DMS153 (cell line): ENCODE results near the gene NKRF.
"Not testable (repeated sequence)": the region's sequence is repeated elsewhere in the genome, so short reads cannot be mapped to it uniquely, and the experiment has no call there.

Experiments used
- DNase-seq: peaks from one replicate; lab custom pipeline; 2025; lab: John Stamatoyannopoulos, UW

NKRF gene

DNA sequence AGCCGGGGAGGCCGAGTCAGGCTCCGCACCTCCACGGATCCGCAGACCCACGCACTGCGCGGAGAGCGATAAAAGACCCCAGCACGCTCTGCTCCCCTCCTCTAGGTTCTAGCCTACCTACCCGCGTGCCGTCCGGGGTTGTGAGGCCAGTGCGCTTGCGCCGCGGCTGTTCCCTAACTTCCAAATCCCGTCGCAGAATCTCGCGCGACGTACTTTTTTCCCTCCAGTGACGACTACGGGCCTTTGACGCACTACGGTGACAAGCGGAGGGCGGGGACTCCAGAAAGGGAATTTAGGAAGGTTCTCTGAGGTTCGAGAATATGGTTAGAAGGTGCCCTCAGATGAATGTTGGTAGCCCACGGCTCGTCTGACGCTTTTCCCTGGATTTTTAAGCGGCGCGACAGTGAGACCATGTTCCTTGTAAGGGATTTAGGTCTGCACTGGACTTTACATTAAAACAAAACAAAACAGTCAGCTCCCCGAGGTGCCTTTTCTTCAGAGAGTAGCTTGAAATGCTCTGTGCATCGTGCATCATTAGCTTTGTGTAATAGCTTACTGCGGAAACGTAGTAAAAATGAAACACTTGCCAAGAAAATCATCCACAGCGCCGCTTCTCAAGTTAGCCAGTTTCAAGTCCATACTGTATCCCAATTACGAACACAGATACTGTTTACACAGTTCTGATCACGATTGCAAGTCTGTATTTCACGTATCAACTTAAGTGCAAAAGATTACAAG is at the start of gene NKRF:
Gene NKRF (minus strand): TSS at position 145 of the 738 bp plus-strand sequence.
- peak; percentile 79 for DNase-seq

- DNase-seq = no peak
Observed at GRCh38 chrX:119655125-119655524, 48.9 kb upstream of the NKRF start.

DNA sequence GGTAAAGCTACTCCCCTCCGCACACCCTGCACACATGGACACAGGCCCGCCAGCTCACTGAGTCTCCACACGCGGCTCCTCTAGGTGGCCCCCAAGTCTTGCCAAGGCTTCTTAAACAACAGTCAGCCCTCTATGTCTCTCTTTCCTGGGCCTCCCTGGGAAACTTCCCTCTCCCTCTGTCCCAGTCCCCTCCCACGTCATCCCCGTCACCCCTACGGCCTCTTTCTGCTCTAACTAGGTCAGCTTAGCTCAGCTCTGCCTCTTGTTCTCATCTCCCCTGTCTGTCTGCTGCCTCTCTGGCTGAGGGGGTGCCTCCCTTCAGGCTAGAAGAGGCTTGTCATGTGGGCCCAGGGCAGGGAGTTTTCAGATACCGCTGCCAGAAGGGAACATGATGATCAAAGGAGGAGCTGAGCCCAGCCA is 47.9 kb upstream of the NKRF start:
- no peak for DNase-seq

DNA sequence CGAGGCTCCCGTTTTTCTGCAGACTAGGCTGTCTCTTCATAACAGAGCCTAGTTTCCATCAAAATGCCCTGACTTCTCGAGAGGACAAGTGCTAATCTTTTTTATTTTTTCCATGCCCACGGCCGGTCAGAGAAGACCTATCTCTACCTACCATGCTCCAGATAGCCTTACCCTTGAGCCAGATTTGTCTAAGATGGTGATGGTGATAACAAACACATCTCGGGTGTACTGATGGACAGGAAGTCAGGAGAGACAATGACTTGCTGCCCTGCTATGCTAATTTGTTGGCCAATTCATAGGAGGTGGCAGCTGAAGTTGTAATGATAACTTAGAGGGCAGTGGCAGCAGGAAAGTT is 42.2 kb upstream of the NKRF start:
- no peak for DNase-seq

DNA sequence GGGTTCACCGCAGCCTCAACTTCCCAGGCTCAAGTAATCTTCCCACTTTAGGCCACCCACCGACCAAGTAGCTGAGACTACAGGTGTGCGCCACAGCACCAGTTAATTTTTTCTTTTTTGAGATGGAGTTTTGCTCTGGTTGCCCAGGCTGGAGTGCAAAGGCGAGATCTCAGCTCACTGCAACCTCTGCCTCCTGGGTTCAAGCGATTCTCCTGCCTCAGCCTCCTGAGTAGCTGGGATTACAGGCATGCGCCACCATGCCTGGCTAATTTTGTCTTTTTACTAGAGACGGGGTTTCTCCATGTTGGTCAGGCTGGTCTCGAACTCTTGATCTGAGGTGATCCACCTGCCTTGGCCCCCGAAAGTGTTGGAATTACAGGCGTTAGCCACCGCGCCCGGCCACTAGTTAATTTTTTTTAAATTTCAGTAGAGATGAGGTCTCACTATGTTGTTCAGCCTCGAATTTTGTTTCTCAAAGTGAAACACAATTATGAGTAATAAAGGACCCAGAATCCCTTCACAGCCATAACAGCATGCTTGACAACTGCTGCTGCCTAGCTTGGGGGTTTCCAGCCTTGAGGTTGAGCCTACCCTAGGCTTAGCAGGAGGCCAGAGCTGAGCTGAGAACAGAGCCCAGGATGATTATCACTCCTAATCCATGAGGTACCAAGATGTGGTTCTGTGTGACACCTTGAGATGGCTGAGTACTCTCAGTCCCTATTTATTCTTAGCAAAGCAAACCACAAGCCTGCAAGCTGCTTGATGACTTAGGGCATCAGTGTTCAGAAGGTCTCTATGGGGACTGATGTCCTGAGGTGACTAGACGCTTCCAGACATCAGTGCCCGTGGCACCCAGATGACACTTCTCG is 41.6 kb upstream of the NKRF start:
- no peak for DNase-seq

GRCh38 chrX:119647089-119647488 is 40.9 kb upstream of the NKRF start:
- DNase-seq = no peak

GRCh38 chrX:119646515-119646914 is 40.3 kb upstream of the NKRF start:
- DNase-seq = no peak

DNA sequence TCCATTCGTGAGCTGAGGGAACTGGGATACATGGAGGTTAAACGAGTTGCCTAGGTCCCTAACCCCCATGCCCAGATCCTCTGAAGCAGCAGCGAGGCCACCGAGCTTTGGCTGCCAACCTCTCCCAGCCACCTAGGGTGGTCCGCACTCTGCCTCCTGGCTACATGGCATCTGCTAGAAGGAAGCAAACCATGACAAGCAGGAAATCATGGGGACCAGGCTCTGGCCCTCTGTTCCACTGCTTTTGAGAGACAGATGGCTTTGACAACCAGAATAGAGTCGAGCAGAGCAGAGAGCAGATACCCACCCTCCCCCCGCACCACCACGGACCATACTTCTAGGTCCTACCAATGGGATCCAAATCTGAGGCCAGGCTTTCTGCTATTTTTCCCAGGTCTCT is 37.5 kb upstream of the NKRF start:
- no peak for DNase-seq

- DNase-seq = no peak
Observed at GRCh38 chrX:119640731-119641170, 34.5 kb upstream of the NKRF start.

GRCh38 chrX:119638725-119639471 is 32.7 kb upstream of the NKRF start:
- no peak for DNase-seq

DNA sequence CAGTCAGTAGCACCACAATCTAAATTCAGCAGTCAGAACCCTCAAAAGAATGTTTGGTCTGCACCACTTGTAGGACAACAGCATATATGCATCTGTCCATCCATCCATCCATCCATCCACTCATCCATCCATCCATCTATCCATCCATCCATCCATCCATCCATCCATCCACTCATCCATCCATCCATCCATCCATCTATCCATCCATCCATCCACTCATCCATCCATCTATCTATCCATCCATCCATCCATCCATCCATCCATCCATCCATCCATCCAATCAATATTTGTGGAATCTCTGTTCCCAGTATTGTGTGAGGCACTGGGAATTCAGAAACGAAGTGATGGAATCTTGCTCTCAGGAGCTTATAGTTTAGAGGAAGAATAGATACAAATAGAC is 31.2 kb upstream of the NKRF start:
- not testable (repeated sequence) for DNase-seq

DNA sequence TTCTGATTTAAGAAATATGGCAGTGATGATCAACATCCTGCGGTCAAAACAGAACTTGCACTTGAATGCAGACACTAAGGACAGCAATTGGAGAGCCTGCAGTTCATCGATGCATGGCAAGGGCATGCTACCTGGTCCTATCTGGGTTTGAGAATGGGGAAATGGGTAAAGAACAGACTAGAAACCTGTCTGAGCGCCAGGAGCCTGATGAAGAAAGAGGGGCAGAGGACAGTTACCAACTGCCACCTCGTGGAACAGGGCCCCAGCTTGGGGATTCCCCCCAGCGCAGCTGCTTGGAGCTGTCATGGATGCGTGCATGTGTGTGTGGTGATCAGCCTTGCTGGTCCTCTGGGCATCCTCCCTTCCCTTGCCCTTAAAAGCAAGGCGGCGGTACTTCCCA is 30.2 kb upstream of the NKRF start:
- no peak for DNase-seq

DNA sequence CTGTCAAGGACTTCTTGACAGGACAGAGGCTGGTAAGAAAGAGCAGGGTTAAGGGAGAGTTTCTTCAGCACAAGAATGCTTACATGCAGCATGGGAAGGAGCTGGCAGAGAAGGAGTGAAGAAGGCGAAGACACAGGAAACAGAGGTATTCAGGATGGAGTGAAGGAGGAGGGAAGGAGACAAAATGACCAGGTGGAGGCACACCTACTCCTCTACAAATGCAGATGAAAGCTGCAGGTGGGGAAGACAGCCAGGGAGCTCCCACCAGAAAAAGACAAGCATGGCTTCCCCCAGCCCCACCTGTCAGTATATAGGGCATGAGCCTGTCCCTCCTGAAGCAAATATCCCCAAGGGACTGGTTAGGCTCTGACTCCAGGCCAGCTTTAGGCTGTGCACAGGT is 29.6 kb upstream of the NKRF start:
- no peak for DNase-seq

GRCh38 chrX:119635179-119635578 is 29.0 kb upstream of the NKRF start:
- DNase-seq = no peak

GRCh38 chrX:119625843-119626242 is 19.6 kb upstream of the NKRF start:
- no peak for DNase-seq

GRCh38 chrX:119624951-119625668 is 18.9 kb upstream of the NKRF start:
- no peak for DNase-seq

DNA sequence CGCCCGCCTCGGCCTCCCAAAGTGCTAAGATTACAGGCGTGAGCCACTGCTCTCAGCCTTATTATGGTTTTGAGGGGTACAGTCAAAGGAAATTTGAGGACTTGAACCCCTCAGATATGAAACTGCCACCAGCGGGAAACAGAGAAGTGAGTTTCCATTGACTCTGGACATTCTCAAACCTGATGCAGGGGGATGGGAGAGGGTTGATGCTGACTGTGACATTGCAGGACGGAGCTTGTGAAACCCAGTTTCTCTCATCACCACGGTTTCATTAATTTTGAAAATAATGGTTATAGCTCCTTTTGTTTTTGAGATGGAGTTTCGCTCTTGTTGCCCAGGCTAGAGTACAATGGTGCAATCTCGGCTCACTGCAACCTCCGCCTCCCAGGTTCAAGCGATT is 18.2 kb upstream of the NKRF start:
- no peak for DNase-seq

- DNase-seq = peak; percentile 10
Observed at GRCh38 chrX:119622356-119623232, 16.4 kb upstream of the NKRF start.

DNA sequence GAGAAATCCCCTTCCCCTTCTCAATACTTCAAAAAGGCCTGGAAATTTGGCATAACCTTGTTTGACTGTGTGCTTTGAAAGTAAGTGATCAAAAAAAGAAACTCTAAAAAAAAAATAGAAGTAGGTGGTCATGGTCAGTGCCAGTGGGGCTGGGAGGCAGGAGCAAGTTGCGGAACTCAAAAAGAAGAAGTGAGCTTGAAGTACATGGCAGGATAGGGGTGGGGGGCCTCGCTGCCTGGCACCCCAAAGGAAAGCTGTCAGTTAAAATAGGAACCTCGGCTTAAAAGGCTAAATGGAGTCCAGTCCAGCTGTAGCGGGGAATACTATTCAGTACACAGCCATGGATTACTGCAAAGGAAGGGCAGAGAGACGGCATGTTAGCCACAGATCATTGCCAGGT is 12.2 kb upstream of the NKRF start:
- no peak for DNase-seq

- no peak for DNase-seq
Observed at GRCh38 chrX:119617517-119618164, 11.4 kb upstream of the NKRF start.
